Kidney (tissue), 14 donors: ENCODE measurements around the gene OR5B3. TPM values are rescaled to one million over a fixed set of nuclear protein-coding genes. Genes with fewer than 3 reads are reported as not detected.
A peak's percentile ranks its signal among the peaks of the same experiment; 100 is the strongest.

ENCODE experiments used
- DNase-seq, 5 donors: peaks; one replicate each; pipeline ENCODE4 v3.0.0-alpha.2; 2013 to 2020
- FAIRE-seq: peaks from 2 replicates; lab custom pipeline; 2012; peaks lifted over from hg19 to GRCh38; lab: Jason Lieb, UNC
- H3K27ac ChIP-seq, 2 donors: one replicate each; pipeline ENCODE4 v1.7.0; 2013; ENCODE audit warnings: low read depth in 2 of 2, low read length in 2 of 2, inconsistent platforms in 1 of 2
- H3K27me3 ChIP-seq: one replicate; pipeline ENCODE4 v1.7.1; 2013; ENCODE audit warnings: low read length, inconsistent platforms; ENCODE audit not compliant: control insufficient read depth, insufficient read depth
- H3K36me3 ChIP-seq, 3 donors: one replicate each; pipeline versions ENCODE4 v1.7.0 to v1.7.1; 2013; ENCODE audit warnings: low read length in 3 of 3, control low read depth in 1 of 3, inconsistent platforms in 1 of 3; ENCODE audit not compliant: insufficient read depth in 3 of 3, control insufficient read depth in 2 of 3
- H3K4me1 ChIP-seq, 3 donors: one replicate each; pipeline versions ENCODE4 v1.7.0 to v1.7.1; 2013; ENCODE audit warnings: low read length in 3 of 3, inconsistent platforms in 1 of 3, low read depth in 1 of 3; ENCODE audit not compliant: control insufficient read depth in 2 of 3, insufficient read depth in 2 of 3
- H3K4me3 ChIP-seq, 3 donors: one replicate each; pipeline versions ENCODE4 v1.7.0 to v1.8.1; 2013; ENCODE audit warnings: low read length in 3 of 3, control low read depth in 1 of 3, inconsistent platforms in 1 of 3
- H3K9ac ChIP-seq, 3 donors: one replicate each; pipeline versions ENCODE4 v1.7.0 to v1.7.1; 2013; ENCODE audit warnings: low read length in 3 of 3, control low read depth in 1 of 3, inconsistent platforms in 1 of 3
- H3K9me3 ChIP-seq, 3 donors: one replicate each; pipeline versions ENCODE4 v1.7.0 to v1.7.1; 2013; ENCODE audit warnings: low read length in 3 of 3, control low read depth in 1 of 3, inconsistent platforms in 1 of 3; ENCODE audit not compliant: control insufficient read depth in 2 of 3, insufficient read depth in 1 of 3
- CTCF ChIP-seq: IDR thresholded peaks from 3 replicates; pipeline ENCODE4 v1.5.1; 2012; ENCODE audit warnings: mild to moderate bottlenecking, moderate library complexity, borderline replicate concordance; ENCODE audit not compliant: insufficient read depth; ENCODE audit errors: extremely low read depth
- intact Hi-C: fragments of 100-400 bp; cut with DNase I; formaldehyde crosslinking; loops from one replicate; pipeline ENCODE4 v1.11.1; 2022
- polyA plus RNA-seq: library from polyadenylated mRNA; stranded (reverse); fragments of 350-450 nt; fragmentation: Illumina TruSeq; extraction: RNeasy Lipid Tissue Mini Kit (QIAGEN cat#74804); gene quantifications from one replicate; pipeline ENCODE4 v1.2.3, GENCODE V29; 2014; ENCODE audit warnings: low read depth, low replicate concordance; ENCODE audit not compliant: insufficient read depth
- total RNA-seq: library from RNA; stranded (reverse); fragmentation: NEBNext Ultra II Directional; extraction: Animal tissue kit (Norgen Biotek cat#: 25700); gene quantifications from one replicate; pipeline ENCODE4 v1.2.1, GENCODE V29; 2021
- donor health status: control.
- donor health status: control.
- donor health status: control.
- donor health status: control.
- donor health status: control.
- donor health status: DM: yes; HTN: yes; CAD: no.
- donor health status: Normal renal cell carcinoma (clear cell type).

Gene OR5B3
- total and polyA plus RNA-seq, 2 donors from 2014 or later, result not detected

DNA sequence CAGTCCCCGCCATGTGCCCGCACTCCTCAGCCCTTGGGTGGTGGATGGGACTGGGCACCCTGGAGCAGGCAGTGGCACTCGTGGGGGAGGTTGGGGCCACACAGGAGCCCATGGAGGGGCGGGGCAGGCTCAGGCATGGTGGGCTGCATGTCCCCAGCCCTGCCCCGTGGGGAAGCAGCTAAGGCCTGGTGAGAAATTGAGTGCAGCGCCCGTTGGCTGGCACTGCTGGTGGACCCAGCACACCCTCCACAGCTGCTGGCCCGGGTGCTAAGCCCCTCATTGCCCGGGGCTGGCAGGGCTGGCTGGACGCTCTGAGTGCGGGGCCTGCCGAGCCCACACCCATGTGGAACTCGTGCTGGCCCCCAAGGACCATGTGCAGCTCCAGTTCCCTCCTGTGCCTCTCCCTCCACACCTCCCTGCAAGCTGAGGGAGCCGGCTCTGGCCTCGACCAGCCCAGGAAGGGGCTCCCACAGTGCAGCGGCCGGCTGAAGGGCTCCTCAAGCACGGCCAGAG, 16.1 kb downstream of the OR5B3 start:
- Histone ChIP-seq H3K9me3 (peaks cover 0 to 5% (median 0%) of the 10 kb centered on the region in 3 donors), H3K4me1 (no peaks in the 10 kb centered on the region), H3K27ac (no peak overlapping the region), H3K36me3 (no peaks in the 10 kb centered on the region), H3K27me3 (no peaks in the 10 kb centered on the region), H3K4me3 (no peak overlapping the region), H3K9ac (no peak overlapping the region)
- FAIRE-seq (no peak), DNase-seq (peak in 1 of 5 donors; percentile 61)
- no peak for TF ChIP-seq CTCF
- intact Hi-C loops, result no loop called here

- no peaks in the 10 kb centered on the region for H3K27me3 ChIP-seq
- no peaks in the 10 kb centered on the region for H3K4me1 ChIP-seq
- H3K4me3 ChIP-seq, result no peak within 1 kb of the TSS
- no peak within 1 kb of the TSS for H3K27ac ChIP-seq
- TF ChIP-seq CTCF, result no peak
- no peak within 1 kb of the TSS for H3K9ac ChIP-seq
- no peak for DNase-seq
- no peaks in the 10 kb centered on the region for H3K36me3 ChIP-seq
- intact Hi-C loops, result no loop called here
- H3K9me3 ChIP-seq, result no peaks in the 10 kb centered on the region
- FAIRE-seq, result no peak
Measured at GRCh38 chr11:58358969-58359368, 47.7 kb downstream of the OR5B3 start, which contains the start of gene OR5B17. Gene OR5B17, minus strand, starts transcription at chr11:58359069. Its CDS starts 0 bp downstream, at chr11:58359069.

DNA sequence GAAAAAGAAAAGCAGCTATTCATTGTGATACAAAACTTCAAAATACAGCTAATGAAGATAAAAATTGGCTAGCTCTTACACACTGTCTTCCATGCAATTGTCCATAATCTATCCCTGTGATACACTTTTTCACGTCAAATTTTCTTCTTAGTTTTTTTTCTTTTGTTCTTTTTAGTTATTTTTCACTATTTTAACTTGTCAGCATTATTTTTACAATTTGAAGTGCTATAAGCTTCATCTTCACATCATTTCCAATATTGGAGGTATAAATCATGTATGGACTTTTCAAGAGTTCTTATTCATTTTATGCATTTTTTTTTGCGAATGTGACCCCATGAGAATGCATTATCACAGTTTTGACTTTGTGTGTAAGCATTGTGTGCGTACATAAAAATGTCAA, 51.9 kb downstream of the OR5B3 start:
- Histone ChIP-seq H3K36me3 (no peaks in the 10 kb centered on the region), H3K9me3 (no peaks in the 10 kb centered on the region), H3K27me3 (no peaks in the 10 kb centered on the region), H3K4me1 (no peaks in the 10 kb centered on the region), H3K27ac (no peak overlapping the region), H3K9ac (no peak overlapping the region), H3K4me3 (no peak overlapping the region)
- no peak for TF ChIP-seq CTCF
- FAIRE-seq (no peak), DNase-seq (no peak)
- intact Hi-C loops, result no loop called here

Other genes starting within 250 kb of the OR5B3 start
- not detected for gene OR9Q2, start 217.8 kb downstream of the OR5B3 start, total RNA-seq
- gene OR9Q2, start 217.8 kb downstream of the OR5B3 start, polyA plus RNA-seq, result not detected
- not detected for gene OR1S2, start 202.7 kb downstream of the OR5B3 start, total RNA-seq
- gene OR1S2, start 202.7 kb downstream of the OR5B3 start, polyA plus RNA-seq, result not detected
- gene OR1S1, start 194.2 kb downstream of the OR5B3 start, total RNA-seq, result not detected
- not detected for gene OR1S1, start 194.2 kb downstream of the OR5B3 start, polyA plus RNA-seq
- not detected for gene OR10Q1, start 178.0 kb downstream of the OR5B3 start, total RNA-seq
- gene OR10Q1, start 178.0 kb downstream of the OR5B3 start, polyA plus RNA-seq, result not detected
- not detected for gene OR10W1, start 138.6 kb downstream of the OR5B3 start, total RNA-seq
- gene OR10W1, start 138.6 kb downstream of the OR5B3 start, polyA plus RNA-seq, result not detected
- not detected for gene OR5B17, start 47.8 kb downstream of the OR5B3 start, total RNA-seq
- not detected for gene OR5B17, start 47.8 kb downstream of the OR5B3 start, polyA plus RNA-seq
- gene OR5B2, start 21.2 kb upstream of the OR5B3 start, total RNA-seq, result not detected
- not detected for gene OR5B2, start 21.2 kb upstream of the OR5B3 start, polyA plus RNA-seq
- gene OR5B12, start 35.4 kb upstream of the OR5B3 start, total RNA-seq, result not detected
- not detected for gene OR5B12, start 35.4 kb upstream of the OR5B3 start, polyA plus RNA-seq
- not detected for gene OR5B21, start 101.2 kb upstream of the OR5B3 start, total RNA-seq
- gene OR5B21, start 101.2 kb upstream of the OR5B3 start, polyA plus RNA-seq, result not detected
- 16.8 TPM for gene LPXN, start 169.0 kb upstream of the OR5B3 start, total RNA-seq
- gene LPXN, start 169.0 kb upstream of the OR5B3 start, polyA plus RNA-seq, result 8.0 TPM
- 43.7 TPM for gene ZFP91, start 172.2 kb upstream of the OR5B3 start, total RNA-seq
- 14.9 TPM for gene ZFP91, start 172.2 kb upstream of the OR5B3 start, polyA plus RNA-seq
- gene CNTF, start 215.8 kb upstream of the OR5B3 start, total RNA-seq, result 1.2 TPM
- 0.41 TPM for gene CNTF, start 215.8 kb upstream of the OR5B3 start, polyA plus RNA-seq